Measurements from ENCODE around the gene EMP3. TPM values are rescaled to one million over a fixed set of nuclear protein-coding genes. Genes with fewer than 3 reads are reported as not detected.

EMP3 gene
- total and polyA plus RNA-seq, 2 of the 13 experiments (the other 11 are each of a cell fraction or from before 2014, with no cell fraction given) = 2.2 to 7.8 TPM

DNA sequence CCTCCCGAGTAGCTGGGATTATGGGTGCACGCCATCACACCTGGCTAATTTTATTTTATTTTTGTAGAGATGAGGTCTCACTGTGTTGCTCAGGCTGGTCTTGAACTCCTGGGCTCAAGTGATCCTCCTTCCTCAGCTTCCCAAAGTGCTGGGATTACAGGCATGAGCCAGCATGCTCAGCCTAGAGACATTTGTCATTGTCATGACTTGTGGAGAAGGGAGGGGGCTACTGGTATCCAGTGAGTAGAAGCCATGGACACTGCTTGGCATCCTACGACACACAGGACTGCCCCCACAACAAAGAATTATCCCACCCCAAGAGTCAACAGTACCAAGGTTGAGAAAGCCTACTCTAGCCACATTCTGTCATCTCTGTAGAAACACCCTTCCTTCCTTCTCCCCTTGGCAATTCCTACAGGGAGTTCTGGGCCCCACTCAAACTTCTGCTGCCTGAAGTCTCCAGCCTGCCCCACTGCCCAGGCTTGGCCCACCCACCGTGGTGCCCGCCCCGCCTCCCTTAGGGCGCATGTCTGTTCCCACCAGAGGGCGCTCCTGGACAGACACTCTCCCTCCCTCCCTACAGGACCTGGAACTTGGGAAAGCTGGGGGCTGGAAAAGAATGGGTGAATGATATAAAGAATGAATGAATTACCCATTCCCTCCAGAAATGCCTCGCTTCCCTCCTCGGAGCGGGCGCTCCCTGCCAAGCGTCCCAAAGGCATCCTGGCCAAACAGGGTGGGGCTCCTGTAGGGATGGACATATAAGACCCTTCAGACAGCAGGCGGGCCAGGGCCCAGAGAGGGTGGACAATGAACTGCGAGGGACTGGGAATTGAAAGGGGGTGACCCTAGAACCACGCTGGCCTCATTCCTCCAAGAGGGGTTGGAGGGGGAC is 5.5 kb upstream of the EMP3 start (continued):
- TF ChIP-seq, protein P1, sequence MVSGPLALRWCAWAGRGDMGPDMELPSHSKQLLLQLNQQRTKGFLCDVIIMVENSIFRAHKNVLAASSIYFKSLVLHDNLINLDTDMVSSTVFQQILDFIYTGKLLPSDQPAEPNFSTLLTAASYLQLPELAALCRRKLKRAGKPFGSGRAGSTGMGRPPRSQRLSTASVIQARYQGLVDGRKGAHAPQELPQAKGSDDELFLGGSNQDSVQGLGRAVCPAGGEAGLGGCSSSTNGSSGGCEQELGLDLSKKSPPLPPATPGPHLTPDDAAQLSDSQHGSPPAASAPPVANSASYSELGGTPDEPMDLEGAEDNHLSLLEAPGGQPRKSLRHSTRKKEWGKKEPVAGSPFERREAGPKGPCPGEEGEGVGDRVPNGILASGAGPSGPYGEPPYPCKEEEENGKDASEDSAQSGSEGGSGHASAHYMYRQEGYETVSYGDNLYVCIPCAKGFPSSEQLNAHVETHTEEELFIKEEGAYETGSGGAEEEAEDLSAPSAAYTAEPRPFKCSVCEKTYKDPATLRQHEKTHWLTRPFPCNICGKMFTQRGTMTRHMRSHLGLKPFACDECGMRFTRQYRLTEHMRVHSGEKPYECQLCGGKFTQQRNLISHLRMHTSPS (CRISPR knock-in tag; IDR thresholded peaks at IDR 0.05; ENCODE audit: low read depth) = peak; percentile 54; the same call in 1 of the 2 replicates
- TF ChIP-seq ZBTB7B (CRISPR knock-in tag; IDR thresholded peaks at IDR 0.05) = 0 out of 2 replicates have a peak, but pooled peaks have one; percentile 54
- TF ChIP-seq ZNF781 (CRISPR knock-in tag; IDR thresholded peaks at IDR 0.05; ENCODE audit: borderline replicate concordance, not compliant biosample characterization) = no peak
- no peak for TF ChIP-seq ISX (CRISPR knock-in tag; conservative IDR thresholded peaks at IDR 0.05)
- TF ChIP-seq, protein P2, sequence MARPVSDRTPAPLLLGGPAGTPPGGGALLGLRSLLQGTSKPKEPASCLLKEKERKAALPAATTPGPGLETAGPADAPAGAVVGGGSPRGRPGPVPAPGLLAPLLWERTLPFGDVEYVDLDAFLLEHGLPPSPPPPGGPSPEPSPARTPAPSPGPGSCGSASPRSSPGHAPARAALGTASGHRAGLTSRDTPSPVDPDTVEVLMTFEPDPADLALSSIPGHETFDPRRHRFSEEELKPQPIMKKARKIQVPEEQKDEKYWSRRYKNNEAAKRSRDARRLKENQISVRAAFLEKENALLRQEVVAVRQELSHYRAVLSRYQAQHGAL (CRISPR knock-in tag; IDR thresholded peaks at IDR 0.05; ENCODE audit: not compliant biosample characterization) = no peak
- peak; percentile 69; the same call in 1 of the 2 replicates for TF ChIP-seq KDM5B (CRISPR knock-in tag; IDR thresholded peaks at IDR 0.05; ENCODE audit: borderline replicate concordance)
- no peak for TF ChIP-seq MXD4 (CRISPR knock-in tag; IDR thresholded peaks at IDR 0.05)
- TF ChIP-seq POLR2AphosphoS2 (IDR thresholded peaks at IDR 0.05; ENCODE audit: low read depth, low read length) = no peak
- TF ChIP-seq, protein P3, sequence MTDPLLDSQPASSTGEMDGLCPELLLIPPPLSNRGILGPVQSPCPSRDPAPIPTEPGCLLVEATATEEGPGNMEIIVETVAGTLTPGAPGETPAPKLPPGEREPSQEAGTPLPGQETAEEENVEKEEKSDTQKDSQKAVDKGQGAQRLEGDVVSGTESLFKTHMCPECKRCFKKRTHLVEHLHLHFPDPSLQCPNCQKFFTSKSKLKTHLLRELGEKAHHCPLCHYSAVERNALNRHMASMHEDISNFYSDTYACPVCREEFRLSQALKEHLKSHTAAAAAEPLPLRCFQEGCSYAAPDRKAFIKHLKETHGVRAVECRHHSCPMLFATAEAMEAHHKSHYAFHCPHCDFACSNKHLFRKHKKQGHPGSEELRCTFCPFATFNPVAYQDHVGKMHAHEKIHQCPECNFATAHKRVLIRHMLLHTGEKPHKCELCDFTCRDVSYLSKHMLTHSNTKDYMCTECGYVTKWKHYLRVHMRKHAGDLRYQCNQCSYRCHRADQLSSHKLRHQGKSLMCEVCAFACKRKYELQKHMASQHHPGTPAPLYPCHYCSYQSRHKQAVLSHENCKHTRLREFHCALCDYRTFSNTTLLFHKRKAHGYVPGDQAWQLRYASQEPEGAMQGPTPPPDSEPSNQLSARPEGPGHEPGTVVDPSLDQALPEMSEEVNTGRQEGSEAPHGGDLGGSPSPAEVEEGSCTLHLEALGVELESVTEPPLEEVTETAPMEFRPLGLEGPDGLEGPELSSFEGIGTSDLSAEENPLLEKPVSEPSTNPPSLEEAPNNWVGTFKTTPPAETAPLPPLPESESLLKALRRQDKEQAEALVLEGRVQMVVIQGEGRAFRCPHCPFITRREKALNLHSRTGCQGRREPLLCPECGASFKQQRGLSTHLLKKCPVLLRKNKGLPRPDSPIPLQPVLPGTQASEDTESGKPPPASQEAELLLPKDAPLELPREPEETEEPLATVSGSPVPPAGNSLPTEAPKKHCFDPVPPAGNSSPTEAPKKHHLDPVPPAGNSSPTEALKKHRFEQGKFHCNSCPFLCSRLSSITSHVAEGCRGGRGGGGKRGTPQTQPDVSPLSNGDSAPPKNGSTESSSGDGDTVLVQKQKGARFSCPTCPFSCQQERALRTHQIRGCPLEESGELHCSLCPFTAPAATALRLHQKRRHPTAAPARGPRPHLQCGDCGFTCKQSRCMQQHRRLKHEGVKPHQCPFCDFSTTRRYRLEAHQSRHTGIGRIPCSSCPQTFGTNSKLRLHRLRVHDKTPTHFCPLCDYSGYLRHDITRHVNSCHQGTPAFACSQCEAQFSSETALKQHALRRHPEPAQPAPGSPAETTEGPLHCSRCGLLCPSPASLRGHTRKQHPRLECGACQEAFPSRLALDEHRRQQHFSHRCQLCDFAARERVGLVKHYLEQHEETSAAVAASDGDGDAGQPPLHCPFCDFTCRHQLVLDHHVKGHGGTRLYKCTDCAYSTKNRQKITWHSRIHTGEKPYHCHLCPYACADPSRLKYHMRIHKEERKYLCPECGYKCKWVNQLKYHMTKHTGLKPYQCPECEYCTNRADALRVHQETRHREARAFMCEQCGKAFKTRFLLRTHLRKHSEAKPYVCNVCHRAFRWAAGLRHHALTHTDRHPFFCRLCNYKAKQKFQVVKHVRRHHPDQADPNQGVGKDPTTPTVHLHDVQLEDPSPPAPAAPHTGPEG (CRISPR knock-in tag; IDR thresholded peaks at IDR 0.05) = no peak
- TF ChIP-seq PCBP2 (optimal IDR thresholded peaks at IDR 0.05; ENCODE audit: low read depth, low read length, poor library complexity, severe bottlenecking) = no peak
- TF ChIP-seq, protein P4, sequence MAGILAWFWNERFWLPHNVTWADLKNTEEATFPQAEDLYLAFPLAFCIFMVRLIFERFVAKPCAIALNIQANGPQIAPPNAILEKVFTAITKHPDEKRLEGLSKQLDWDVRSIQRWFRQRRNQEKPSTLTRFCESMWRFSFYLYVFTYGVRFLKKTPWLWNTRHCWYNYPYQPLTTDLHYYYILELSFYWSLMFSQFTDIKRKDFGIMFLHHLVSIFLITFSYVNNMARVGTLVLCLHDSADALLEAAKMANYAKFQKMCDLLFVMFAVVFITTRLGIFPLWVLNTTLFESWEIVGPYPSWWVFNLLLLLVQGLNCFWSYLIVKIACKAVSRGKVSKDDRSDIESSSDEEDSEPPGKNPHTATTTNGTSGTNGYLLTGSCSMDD (CRISPR knock-in tag; IDR thresholded peaks at IDR 0.05) = no peak
- no peak for TF ChIP-seq ELF1 (CRISPR knock-in tag; IDR thresholded peaks at IDR 0.05)
- TF ChIP-seq ZNF556 (CRISPR knock-in tag; IDR thresholded peaks at IDR 0.05; ENCODE audit: borderline replicate concordance) = no peak
- no peak for TF ChIP-seq ZNF232 (CRISPR knock-in tag; IDR thresholded peaks at IDR 0.05; ENCODE audit: borderline replicate concordance)
